Renal pelvis (tissue), 12 donors: ENCODE data around the gene ZNF616. TPM values are rescaled to one million over a fixed set of nuclear protein-coding genes. Genes with fewer than 3 reads are reported as not detected.

Experiments used
- DNase-seq: peaks from one replicate; pipeline ENCODE4 v3.0.0-alpha.2; 2013
- long read RNA-seq, 16 experiments: transcript quantifications; one replicate each; lab custom pipeline, GENCODE V29; 2026
- polyA plus RNA-seq, 3 donors: library from polyadenylated mRNA; unstranded; fragments of 120-200 nt; gene quantifications; one replicate each; pipeline ENCODE4 v1.2.1, GENCODE V29; 2013; ENCODE audit not compliant: insufficient read length in 3 of 3

ZNF616 gene
- polyA plus RNA-seq, result 10 to 100 TPM; 18.0 to 19.9 (median 18.4) TPM
- long read RNA-seq, donor 1, full-length matches to known transcripts, result 2 of 2 reads
- long read RNA-seq, donor 1, partial matches to known transcripts, result 0 of 2 reads
- long read RNA-seq, donor 1, other reads (novel, unspliced or antisense), result 0 of 2 reads
- long read RNA-seq, donor 2, full-length matches to known transcripts, result 2 of 2 reads
- long read RNA-seq, donor 2, partial matches to known transcripts, result 0 of 2 reads
- long read RNA-seq, donor 2, other reads (novel, unspliced or antisense), result 0 of 2 reads
- long read RNA-seq, donor 3, full-length matches to known transcripts, result 5 of 5 reads
- long read RNA-seq, donor 3, partial matches to known transcripts, result 0 of 5 reads
- long read RNA-seq, donor 3, other reads (novel, unspliced or antisense), result 0 of 5 reads
- long read RNA-seq, donor 4, partial matches to known transcripts, result 0 of 2 reads
- long read RNA-seq, donor 4, other reads (novel, unspliced or antisense), result 0 of 2 reads
- long read RNA-seq, donor 5, partial matches to known transcripts, result 0 of 1 reads
- long read RNA-seq, donor 5, other reads (novel, unspliced or antisense), result 0 of 1 reads
- long read RNA-seq, donor 6, full-length matches to known transcripts, result 4 of 4 reads
- long read RNA-seq, donor 6, partial matches to known transcripts, result 0 of 4 reads
- long read RNA-seq, donor 6, other reads (novel, unspliced or antisense), result 0 of 4 reads
- long read RNA-seq, donor 7, full-length matches to known transcripts, result 2 of 2 reads
- long read RNA-seq, donor 7, partial matches to known transcripts, result 0 of 2 reads
- long read RNA-seq, donor 7, other reads (novel, unspliced or antisense), result 0 of 2 reads
- long read RNA-seq, donor 8, full-length matches to known transcripts, result 2 of 2 reads
- long read RNA-seq, donor 8, partial matches to known transcripts, result 0 of 2 reads
- long read RNA-seq, donor 8, other reads (novel, unspliced or antisense), result 0 of 2 reads
- long read RNA-seq, donor 9, partial matches to known transcripts, result 0 of 1 reads
- long read RNA-seq, donor 9, other reads (novel, unspliced or antisense), result 0 of 1 reads
- long read RNA-seq, donor 10, full-length matches to known transcripts, result 5 of 5 reads
- long read RNA-seq, donor 10, partial matches to known transcripts, result 0 of 5 reads
- long read RNA-seq, donor 10, other reads (novel, unspliced or antisense), result 0 of 5 reads
- long read RNA-seq, donor 11, full-length matches to known transcripts, result 2 of 2 reads
- long read RNA-seq, donor 11, partial matches to known transcripts, result 0 of 2 reads
- long read RNA-seq, donor 11, other reads (novel, unspliced or antisense), result 0 of 2 reads
- long read RNA-seq, donor 12, full-length matches to known transcripts, result 5 of 5 reads
- long read RNA-seq, donor 12, partial matches to known transcripts, result 0 of 5 reads
- long read RNA-seq, donor 12, other reads (novel, unspliced or antisense), result 0 of 5 reads
- long read RNA-seq, donor 13, result 0 reads
- long read RNA-seq, donor 14, full-length matches to known transcripts, result 7 of 7 reads
- long read RNA-seq, donor 14, partial matches to known transcripts, result 0 of 7 reads
- long read RNA-seq, donor 14, other reads (novel, unspliced or antisense), result 0 of 7 reads
- long read RNA-seq, donor 15, full-length matches to known transcripts, result 3 of 3 reads
- long read RNA-seq, donor 15, partial matches to known transcripts, result 0 of 3 reads
- long read RNA-seq, donor 15, other reads (novel, unspliced or antisense), result 0 of 3 reads
- long read RNA-seq, donor 16, full-length matches to known transcripts, result 3 of 3 reads
- long read RNA-seq, donor 16, partial matches to known transcripts, result 0 of 3 reads
- long read RNA-seq, donor 16, other reads (novel, unspliced or antisense), result 0 of 3 reads

DNA sequence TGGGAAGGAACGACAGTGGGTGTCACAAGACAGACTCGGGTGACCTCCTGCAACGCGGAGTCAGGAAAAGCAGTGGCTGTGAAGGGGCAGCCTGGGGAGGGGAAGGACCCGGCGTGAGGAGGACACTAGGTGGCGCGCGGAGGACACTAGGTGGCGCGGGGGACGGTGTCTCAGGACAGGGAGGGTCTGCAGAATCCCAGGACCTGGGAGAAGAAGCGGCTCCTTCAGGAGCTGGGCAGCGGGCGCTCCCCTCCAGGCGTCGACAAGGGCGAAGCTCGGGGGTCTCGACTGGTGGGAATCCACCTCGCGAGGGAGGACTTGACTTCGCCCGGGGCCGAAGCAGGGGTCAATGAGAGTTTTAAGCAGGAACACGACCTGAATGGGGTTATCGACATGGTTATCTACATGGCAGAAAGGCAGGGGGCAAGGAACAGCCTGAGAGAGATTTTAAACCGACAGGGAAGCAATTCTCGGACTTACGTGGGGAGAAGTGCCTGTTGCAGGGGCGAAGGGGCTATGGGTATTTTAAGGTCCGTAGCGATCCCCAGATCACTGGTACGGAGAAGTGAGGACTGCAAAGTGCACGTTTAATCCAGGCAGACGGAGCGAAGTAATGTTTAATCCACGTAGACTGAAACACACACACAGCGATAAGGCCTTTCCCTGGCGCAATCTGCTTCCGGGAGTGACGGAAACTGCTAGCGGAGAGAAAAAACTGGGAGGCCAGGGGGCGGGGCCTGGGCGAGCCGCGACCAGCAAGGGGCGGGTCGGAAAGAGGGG lies at the start of gene ZNF616:
Gene ZNF616, minus strand, starts transcription at position 687 of the 780 bp plus-strand sequence. CDS start 9,426 bp downstream, outside the sequence.
- peak; percentile 95 for DNase-seq

DNA sequence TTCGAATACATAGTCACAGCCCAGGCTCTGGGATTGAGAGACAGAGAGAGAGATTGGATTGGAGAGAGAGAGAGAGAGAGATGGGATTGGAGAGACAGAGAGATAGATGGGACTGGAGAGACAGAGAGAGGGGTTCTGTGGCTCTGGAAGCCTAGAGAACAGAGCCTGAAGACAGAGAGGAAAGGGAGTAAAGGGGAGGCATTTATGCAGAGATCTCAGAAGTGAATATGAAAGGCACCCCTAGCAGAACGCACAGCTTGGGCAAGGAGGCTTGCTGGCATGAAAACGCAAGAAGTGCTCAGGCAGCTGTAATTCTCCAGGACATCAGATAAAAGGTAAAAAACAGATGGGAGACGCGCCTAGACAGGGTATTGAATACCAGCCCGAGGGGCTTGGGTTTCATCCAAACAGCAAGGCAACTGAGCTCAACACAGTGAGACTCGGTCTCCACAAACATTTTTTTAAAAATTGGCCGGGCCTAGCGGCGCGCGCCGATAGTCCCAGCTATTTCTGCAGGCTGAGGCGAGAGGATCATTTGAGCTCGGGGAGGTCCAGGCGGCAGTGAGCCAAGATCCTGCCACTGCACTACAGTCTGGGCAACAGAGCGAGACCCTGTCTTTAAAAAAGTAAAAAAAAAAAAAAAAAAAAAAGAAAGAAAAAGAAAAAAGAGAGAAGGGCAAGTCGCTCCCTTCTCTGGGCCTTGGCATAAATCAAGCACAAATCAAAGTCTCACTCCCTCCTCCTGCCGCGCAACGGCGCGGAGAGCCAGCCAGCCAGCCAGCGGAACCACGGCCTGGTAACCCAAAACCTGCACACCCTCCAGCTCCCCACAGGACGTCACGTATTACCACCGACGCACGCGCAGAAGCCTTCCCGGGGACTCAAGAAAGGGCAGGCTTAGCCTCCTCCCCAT lies 49.3 kb upstream of the ZNF616 start:
- no peak for DNase-seq

DNA sequence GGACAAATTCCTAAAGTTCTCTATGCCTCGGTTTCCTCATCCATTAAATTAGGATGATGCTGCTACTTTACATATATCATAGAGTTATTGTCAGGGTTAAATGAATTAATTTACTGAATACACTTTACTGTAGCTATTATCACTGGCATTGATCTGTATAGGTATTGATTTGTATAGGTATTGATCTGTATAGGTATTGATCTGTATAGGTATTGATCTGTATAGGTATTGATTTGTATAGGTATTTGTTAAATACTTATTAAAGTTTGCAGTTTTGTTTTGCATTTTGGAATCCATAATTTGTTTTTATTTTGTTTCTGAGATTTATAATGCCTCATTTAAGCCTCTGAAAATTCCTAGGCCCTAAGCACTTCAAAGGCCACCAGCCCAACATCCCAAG lies 47.7 kb upstream of the ZNF616 start:
- DNase-seq, result no peak

DNA sequence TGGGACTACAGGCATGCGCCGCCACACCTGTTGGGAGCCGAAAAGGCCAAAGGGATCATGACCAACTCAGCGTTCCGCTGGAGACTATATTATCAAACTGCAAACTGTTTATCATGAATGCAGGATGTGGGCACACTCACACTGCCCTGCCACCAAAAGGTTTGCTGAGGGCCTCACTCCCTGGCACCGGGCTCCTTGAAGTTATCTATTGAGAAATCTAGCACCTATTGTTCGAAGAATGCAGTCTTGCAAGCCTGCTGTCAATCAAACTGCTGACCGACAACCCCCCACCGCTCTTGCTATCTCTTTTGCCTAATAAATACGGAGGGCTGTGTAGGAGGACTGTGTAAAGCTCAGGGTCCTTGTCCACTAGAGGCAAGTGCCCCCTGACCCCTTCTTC lies 36.8 kb upstream of the ZNF616 start:
- DNase-seq, result no peak

DNA sequence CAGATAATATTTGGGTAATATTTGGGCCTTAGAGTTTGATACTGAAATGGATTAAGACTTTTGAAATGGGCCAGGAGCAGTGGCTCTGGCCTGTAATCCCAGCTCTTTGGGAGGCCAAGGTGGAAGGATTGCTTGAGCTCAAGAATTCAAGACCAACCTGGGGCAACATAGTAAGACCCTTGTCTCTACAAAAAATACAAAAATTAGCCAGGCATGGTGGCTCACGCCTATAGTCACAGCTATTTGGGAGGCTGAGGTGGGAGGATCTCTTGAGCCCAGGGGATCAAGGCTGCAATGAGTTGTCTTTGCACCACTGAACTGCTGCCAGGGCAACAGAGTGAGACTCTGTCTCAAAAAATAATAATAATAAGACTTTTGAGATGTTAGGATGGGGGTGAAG lies 32.6 kb upstream of the ZNF616 start:
- no peak for DNase-seq

DNA sequence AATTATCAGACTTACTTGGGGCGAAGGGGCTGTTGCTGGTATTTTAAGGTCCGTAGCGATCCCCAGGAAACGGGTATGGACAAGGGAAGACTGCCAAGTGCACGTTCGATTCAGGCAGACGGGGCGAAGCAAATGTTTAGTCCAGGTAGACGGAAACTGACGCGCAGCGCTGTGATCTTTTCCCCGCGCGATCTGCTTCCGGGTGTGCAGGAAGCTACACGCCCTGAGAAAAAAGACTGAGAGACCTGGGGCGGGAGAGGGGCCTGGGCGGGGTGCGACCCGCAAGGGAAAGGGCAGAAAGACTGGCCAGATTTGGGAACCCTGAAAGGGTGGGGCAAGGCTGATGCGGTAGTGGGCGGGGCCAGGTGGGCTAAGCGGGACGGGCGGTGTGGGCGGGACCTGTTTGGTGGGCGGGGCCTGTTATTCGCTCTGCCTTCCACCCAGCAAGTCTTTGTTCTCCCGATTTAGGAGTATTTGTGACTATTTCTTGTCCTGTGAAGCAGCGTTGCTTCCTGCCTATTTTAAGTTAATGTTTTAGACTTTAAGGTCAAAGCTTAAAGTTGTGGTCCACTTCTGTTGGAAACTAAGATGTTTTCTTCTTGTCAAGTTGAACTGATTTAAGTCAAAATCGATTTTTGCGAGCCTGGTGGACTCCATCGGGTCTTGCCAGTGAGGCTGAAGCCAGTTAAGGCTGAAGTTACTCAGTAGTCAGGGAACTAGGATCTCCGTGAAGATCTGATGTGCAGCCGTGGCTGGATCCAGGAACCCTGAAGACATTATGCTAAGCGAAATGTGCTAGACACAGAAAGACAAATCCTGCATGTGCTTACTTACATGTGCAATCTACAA lies 31.8 kb upstream of the ZNF616 start, which contains the start of gene ZNF836:
Gene ZNF836, minus strand, starts transcription at position 301 of the 849 bp plus-strand sequence. CDS start 3,549 bp downstream, outside the sequence.
- DNase-seq, result peak; percentile 88

DNA sequence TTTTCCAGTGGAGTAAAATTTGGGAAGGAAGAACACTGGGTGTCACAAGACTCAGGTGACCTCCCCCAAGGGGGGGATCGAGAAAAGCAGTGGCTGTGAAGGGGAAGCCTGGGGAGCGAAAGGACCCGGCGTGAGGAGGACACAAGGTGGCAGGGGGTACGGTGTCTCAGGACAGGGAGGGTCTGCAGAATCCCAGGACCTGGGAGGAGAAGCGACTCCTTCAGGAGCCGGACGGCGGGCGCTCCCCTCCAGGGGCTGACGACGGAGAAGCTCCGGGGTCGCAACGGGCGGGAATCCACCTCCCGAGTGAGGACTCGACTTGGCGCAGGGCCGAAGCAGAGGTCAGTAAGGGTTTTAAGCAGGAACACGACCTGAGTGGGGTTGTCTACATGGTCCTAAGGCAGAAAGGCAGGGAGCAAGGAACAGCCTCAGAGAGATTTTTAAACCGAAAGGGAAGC lies 31.2 kb upstream of the ZNF616 start:
- DNase-seq, result no peak

DNA sequence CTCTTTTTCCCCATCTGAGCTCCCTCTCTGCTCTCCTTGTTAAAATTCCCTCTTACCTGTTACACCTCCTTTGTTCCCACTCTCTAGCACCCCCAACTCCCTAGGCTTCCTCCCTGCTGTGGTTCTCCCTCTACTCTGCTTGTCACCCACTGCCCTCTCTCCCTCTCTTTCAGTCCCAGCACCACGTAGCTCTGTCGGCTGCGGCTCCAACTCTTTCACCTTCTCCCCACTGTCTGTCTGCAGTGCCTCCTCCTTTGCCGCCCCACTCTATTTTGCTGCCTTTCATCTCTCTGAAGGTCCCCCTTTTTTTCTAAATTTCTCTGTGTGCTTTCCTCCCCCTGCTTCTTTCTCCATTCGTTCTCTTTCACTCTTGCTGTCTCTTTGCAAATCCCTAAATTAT lies 30.6 kb upstream of the ZNF616 start:
- no peak for DNase-seq

DNA sequence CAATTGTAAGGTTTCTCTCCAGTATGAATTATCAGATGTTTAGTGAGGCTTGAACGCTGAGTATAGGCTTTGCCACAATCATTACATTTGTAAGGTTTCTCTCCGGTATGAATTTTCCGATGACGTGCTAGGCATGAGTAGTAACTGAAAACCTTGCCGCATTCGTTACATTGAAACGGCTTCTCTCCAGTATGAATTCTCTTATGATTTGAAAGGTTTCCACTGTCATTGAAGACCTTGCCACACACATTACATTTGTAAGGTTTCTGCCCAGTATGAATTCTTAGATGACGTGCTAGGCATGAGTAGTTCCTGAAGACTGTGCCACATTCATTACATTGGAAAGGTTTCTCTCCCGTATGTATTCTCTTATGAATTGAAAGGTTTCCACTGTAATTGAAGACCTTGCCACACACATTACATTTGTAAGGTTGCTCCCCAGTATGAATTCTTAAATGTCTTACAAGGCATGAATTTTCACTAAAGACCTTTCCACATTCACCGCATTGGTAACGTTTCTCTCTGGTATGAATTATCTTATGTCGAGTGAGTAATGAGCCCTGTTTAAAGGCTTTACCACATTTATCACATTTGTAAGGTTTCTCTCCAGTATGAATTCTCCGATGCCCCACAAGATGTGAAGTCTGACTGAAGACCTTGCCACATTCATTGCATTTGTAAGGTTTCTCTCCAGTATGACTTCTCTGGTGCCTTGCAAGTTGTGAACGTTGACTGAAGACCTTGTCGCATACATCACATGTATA lies 16.0 kb upstream of the ZNF616 start:
- no peak for DNase-seq

DNA sequence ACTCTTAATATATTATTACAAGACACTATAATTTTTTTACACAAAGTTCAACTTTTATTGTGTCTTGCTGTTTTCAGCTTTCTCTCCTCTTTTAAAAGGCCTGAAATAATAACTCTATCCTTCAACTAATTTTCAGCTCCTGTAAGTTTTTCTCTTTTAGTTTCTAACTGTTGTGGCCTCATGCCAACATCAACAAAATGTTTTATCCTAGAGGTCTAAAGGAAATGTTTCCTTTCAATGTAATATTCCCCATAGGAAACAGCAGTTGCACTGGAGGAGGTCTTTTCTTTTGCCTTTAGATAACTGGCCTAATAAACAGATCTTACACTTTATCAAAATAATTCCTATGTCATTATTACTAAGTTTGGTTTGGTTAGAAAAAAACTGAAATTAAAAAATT lies 8.5 kb upstream of the ZNF616 start:
- DNase-seq, result no peak

DNA sequence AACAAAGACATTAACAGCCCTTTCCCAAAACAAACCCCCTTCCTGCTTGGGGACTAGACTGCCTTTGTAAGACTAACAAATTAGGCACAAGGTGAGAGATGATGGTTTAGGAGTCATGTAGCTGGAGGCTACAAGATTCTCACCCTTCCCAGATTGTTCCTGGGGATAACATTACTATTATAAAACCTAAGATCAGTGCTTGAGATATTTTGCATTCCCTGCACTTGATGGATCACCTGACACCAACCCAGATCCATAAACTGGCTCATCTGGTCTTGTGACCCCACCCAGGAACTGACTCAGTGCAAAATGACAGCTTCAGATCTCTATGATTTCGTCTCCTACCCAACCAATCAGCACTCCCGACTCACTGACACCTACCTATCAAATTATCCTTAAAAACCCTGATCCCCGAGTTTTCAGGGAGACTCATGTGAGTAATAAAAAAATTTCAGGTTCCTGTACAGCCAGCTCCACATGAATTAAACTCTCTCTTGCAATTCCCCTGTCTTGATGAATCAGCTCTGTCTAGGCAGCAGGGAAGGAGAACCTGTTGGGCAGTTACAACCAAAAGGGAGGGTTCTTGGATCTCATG lies 2.4 kb upstream of the ZNF616 start:
- no peak for DNase-seq

DNA sequence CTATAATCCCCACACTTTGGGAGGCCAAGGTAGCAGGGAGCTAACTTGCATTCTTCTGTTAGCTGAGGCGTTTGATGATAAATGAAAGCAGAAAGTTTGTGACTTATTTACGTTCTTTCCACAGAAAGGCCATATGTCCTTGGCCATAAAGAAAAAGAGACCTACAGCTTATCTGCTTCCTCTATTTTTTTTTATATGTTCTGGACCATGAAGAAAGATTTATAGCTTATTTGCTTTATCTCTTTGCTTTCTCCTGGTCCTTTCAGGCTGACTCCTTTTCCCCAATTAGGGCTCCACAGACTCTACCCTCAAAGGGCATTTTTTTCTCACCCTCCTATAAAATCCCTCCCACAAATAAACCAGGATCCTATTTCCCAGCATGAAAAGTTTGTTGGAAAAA lies 1.5 kb upstream of the ZNF616 start:
- peak; percentile 35 for DNase-seq

DNA sequence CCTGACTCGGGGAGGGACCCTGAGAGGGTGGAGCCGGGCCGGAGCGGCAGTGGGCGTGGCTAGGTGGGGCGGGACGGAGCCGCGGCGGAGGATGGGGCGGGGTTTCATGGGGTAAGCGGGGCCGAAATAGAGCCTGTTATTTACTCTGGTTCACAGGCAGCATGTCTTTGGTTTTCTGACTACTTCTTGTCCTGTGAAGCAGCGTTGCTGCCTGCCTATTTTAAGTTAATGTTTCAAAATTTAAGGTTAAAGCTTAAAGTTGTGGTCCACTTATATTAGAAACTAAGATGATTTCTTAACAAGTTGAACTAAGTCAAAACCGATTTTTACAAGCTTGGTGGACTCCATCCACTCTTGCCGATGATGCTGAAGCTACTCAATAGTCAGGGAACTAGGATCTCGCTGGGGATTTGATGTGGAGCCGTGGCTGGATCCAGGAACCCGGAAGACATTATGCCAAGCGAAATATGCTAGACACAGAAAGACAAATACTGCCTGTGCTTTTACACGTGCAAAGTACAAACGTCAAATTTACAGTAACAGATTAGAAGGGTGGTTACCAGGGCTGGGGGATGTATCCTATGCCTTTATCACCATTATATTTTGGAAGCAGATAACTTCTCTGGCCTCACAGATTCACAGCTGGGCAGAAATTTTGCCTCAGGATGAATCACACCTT lies 433 bp upstream of the ZNF616 start:
- no peak for DNase-seq

DNA sequence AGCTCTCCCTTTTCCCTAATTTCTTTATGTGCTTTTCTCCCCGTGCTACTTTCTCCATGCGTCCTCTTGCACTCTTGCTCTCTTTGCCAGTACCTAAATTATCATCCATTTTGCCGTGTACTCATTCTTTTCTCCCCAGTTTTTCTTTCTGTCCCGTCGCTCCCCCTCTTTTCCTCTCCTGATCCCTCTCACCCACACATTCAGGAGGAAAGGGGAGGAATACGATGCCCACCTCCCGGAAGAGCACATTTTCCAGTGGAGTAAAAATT lies 821 bp downstream of the ZNF616 start:
- peak; percentile 29 for DNase-seq

DNA sequence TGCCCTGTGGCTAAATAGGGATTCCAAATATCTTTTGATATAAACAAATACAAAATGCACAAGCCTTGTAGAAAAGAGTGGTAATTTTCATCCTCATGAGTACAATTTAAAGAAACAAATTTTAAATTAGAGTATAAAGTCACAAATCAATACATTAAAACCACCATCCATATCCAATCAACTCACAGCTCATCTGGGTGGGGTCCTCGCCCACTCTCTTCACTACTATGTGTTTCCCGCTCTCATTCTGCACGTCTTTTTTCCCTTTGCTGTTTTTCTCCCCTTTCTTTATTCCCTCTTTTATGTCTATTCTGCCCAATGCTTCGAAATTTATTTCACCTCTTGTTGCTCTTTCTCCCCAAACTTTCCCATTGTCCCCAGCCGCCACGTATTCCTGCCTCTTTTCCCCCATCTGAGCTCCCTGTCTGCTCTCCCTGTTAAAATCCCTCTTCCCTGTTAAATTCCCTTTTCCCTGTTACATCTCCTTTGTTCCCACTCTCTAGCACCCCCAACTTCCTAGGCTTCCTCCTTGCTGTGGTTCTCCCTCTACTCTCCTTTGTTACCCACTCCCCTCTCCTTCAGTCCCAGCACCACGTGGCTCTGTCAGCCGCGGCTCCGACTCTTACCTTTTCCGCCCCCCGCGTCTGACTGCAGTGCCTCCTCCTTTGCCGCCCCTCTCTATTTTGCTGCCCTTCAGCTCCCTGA lies 1.3 kb downstream of the ZNF616 start:
- peak; percentile 64 for DNase-seq
